ENCODE results near the gene C19orf25.

Gene C19orf25

DNA sequence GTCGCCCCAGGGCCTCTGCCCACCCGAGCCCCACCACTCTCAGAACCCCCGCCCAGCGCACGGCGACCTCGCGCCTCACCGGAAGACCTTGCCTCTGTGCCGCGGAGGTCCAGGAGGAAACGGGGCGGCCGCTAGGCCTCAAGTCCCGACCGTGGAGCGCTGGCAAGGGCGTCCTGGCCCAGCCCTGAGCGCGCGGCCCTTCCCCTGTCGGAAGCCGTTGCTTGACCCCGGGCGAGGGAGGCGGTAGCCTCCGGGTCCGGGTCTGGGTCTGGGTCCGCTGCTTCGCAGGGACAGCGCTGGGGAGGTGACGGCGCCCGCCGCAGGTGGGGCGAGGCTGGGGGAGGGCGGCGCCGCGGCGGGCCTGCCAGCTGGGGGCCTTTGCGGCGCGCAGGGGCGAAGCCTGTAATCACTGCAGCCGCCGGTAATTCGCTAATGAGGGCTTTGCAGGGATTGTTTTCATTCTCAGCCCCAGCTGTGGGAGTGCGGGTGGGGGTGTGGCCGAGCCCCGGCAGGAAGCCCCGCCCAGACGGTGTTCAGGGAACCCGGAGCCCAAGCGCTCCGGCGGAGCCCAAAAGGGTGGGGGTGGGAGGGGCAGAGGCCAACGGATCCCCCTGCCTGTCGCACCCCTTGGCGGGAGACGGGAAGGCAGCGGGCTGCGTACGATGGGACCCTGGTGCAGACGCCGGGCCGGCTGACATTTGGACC lies 8.6 kb downstream of the C19orf25 start:
- intact Hi-C loops (cut with DNase I) = no loop called here
- DNase-seq = peak in 38 of 42 donors; percentile 52 to 84 (median 71)

DNA sequence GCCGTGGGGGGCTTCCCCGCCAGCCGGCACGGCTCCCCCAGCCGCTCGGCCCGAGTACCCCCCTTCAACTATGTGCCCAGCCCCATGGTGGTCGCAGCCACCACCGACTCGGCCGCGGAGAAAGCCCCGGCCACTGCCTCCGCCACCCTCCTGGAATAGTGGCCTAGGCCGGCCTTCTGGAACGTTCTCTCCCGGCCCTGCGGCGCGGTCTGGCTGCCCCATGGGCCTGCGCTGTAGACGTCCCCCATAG lies 9.0 kb downstream of the C19orf25 start:
- intact Hi-C loops (cut with DNase I) = no loop called here
- no peak for DNase-seq

GRCh38 chr19:1469255-1470054 lies 9.6 kb downstream of the C19orf25 start:
- intact Hi-C loops (cut with DNase I) = no loop called here

DNA sequence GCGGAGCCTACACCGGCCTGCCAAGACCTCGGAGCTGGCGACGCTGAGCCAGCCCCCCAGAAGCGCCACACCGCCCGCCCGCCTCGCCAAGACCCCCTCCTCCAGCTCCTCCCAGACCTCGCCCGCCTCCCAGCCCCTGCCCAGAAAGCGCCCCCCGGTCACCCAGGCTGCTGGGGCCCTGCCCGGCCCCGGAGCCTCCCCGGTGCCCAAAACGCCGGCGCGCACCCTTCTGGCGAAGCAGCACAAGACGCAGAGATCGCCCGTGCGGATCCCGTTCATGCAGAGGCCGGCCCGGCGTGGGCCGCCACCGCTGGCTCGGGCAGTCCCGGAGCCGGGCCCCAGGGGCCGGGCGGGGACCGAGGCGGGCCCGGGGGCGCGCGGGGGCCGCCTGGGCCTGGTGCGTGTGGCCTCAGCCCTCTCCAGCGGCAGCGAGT lies 10.2 kb downstream of the C19orf25 start:
- DNase-seq = peak in 1 of 42 donors; percentile 4
- intact Hi-C loops (cut with DNase I) = no loop called here

More at GRCh38 chr19:1469255-1470054, 9.6 kb downstream of the C19orf25 start:
- peak in 1 of 42 donors; percentile 5 for DNase-seq

DNA sequence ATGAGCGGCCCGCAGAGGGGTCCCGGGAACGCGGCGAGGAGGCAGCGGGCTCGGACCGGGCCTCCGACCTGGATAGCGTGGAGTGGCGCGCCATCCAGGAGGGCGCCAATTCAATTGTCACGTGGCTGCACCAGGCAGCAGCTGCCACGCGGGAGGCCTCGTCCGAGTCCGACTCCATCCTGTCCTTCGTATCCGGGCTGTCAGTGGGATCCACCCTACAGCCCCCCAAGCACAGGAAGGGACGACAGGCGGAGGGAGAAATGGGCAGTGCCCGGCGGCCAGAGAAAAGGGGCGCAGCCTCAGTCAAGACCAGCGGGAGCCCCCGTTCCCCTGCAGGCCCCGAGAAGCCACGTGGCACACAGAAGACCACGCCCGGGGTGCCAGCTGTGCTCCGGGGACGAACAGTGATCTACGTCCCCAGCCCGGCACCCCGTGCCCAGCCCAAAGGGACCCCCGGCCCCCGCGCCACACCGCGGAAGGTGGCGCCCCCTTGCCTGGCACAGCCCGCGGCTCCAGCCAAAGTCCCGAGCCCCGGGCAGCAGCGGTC lies 10.7 kb downstream of the C19orf25 start:
- peak in 1 of 42 donors; percentile 4 for DNase-seq
- intact Hi-C loops (cut with DNase I) = no loop called here

DNA sequence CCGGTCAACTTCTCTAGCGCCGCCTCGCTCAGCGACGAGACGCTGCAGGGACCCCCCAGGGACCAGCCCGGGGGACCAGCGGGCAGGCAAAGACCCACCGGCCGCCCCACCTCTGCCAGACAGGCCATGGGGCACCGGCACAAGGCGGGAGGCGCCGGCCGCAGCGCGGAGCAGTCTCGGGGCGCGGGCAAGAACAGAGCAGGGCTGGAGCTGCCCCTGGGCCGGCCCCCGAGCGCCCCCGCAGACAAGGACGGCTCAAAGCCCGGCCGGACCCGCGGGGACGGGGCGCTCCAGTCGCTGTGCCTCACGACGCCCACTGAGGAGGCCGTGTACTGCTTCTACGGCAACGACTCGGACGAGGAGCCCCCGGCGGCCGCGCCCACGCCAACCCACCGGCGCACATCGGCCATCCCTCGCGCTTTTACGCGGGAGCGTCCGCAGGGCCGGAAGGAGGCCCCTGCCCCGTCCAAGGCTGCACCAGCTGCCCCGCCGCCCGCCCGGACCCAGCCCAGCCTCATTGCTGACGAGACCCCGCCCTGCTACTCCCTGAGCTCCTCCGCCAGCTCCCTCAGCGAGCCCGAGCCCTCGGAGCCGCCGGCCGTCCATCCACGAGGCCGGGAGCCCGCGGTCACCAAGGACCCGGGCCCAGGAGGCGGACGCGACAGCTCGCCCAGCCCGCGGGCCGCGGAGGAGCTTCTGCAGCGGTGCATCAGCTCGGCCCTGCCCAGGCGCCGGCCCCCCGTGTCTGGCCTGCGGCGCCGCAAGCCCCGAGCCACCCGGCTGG lies 11.3 kb downstream of the C19orf25 start:
- DNase-seq = peak in 1 of 42 donors; percentile 6

DNA sequence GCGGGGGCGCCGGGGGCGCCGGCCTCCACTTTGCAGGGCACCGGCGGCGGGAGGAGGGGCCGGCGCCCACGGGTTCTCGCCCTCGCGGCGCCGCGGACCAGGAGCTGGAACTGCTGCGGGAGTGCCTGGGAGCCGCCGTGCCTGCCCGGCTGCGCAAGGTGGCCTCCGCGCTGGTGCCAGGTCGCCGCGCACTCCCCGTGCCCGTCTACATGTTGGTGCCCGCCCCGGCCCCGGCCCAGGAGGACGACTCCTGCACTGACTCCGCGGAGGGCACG lies 11.9 kb downstream of the C19orf25 start:
- intact Hi-C loops (cut with DNase I) = no loop called here
- no peak for DNase-seq

More for the DNA sequence above, 11.3 kb downstream of the C19orf25 start:
- intact Hi-C loops (cut with DNase I) = no loop called here

GRCh38 chr19:1466461-1467214 lies 12.4 kb downstream of the C19orf25 start:
- intact Hi-C loops (cut with DNase I) = no loop called here
- DNase-seq = peak in 2 of 42 donors; percentile 5 to 6

GRCh38 chr19:1466018-1466460 lies 13.0 kb downstream of the C19orf25 start:
- peak in 1 of 42 donors; percentile 7 for DNase-seq
- intact Hi-C loops (cut with DNase I) = no loop called here

DNA sequence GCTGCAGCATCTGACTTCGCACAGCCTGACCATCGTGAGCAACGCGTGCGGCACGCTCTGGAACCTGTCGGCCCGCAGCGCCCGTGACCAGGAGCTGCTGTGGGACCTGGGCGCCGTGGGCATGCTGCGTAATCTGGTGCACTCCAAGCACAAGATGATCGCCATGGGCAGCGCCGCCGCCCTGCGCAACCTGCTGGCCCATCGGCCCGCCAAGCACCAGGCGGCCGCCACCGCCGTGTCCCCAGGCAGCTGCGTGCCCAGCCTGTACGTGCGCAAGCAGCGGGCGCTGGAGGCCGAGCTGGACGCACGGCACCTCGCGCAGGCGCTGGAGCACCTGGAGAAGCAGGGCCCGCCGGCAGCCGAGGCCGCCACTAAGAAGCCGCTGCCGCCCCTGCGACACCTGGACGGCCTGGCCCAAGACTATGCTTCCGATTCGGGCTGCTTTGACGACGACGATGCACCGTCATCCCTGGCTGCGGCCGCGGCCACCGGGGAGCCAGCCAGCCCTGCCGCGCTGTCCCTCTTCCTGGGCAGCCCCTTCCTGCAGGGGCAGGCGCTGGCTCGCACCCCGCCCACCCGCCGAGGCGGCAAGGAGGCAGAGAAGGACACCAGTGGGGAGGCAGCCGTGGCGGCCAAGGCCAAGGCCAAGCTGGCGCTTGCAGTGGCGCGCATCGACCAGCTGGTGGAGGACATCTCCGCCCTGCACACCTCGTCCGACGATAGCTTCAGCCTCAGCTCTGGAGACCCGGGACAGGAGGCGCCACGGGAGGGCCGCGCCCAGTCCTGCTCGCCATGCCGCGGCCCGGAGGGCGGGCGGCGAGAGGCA lies 13.6 kb downstream of the C19orf25 start:
- peak in 2 of 42 donors; percentile 27 to 46 for DNase-seq
- intact Hi-C loops (cut with DNase I) = no loop called here

DNA sequence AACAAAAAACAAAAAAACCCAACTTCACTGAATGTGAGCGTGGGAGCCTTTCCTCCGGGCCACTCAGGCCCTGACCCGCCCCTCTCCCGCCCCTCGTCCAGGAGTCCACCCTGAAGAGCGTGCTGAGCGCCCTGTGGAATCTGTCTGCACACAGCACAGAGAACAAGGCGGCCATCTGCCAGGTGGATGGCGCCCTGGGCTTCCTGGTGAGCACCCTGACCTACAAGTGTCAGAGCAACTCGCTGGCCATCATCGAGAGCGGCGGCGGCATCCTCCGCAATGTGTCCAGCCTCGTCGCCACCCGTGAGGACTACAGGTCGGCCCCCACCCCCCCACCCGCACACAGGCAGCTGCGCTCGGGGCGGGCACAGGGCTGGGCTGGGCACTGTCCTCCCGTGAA lies 17.2 kb downstream of the C19orf25 start:
- DNase-seq = peak in 1 of 42 donors; percentile 9
- intact Hi-C loops (cut with DNase I) = no loop called here

- intact Hi-C loops (cut with DNase I) = no loop called here
- peak in 1 of 42 donors; percentile 3 for DNase-seq
Observed at GRCh38 chr19:1460033-1460995, 18.7 kb downstream of the C19orf25 start.

DNA sequence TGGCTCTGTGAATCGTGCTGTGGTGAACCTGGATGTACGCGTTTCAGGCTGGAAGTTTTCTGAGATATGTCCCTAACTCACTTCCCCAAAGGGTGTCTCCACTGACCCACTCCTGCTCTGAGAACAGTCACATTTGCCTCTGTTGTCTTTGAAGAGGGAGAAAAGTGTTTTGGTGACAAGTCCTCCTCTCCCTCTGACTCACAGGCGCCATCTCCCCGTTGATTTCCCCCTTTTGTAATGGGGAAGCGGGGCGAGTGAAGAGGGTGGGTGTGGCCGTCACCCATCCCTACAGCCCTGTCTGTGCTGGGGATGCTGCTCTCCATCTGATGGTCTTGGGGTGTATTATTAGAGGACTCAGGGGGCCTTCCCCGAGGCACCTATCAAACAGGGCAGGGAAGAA lies 19.5 kb downstream of the C19orf25 start:
- intact Hi-C loops (cut with DNase I) = no loop called here
- peak in 3 of 42 donors; percentile 25 to 54 (median 53) for DNase-seq

DNA sequence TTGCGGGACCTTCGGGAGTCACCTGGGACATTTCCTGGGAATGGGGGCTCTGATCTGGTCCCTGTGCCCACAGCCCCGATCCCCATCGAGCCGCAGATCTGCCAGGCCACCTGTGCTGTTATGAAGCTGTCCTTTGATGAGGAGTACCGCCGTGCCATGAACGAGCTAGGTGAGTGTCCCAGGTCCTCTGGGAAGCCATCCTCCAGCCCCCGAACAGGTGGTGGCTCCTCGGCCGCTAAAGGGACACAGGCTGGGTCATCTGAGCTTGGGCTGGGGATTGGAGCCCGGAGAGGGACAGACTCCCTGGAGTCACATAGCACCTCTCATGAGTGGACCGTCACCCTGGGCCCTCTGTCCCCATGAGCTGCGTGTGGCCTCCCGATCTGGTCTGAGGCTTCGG lies 21.1 kb downstream of the C19orf25 start:
- no peak for DNase-seq
- intact Hi-C loops (cut with DNase I) = no loop called here

- intact Hi-C loops (cut with DNase I) = no loop called here
Observed at GRCh38 chr19:1457031-1457739, 21.8 kb downstream of the C19orf25 start.

More at GRCh38 chr19:1457031-1457739, 21.8 kb downstream of the C19orf25 start:
- DNase-seq = peak in 6 of 42 donors; percentile 26 to 63 (median 54)
